GM18519 (cell line): ENCODE results near the gene CSPG4.
"Not testable (repeated sequence)": the region's sequence is repeated elsewhere in the genome, so short reads cannot be mapped to it uniquely, and the experiment has no call there.

Experiments used
- ATAC-seq: cut with Tn5 transposase; IDR thresholded peaks from one replicate; pipeline ENCODE4 v1.9.1; 2021; ENCODE audit warnings: mild to moderate bottlenecking, moderate library complexity; ENCODE audit not compliant: unreplicated experiment, low FRiP score

Gene CSPG4

GRCh38 chr15:75709458-75709857 lies 3.2 kb downstream of the CSPG4 start:
- ATAC-seq, result not testable (repeated sequence)

- no peak for ATAC-seq
These were observed 6.0 kb downstream of the CSPG4 start for GRCh38 chr15:75706682-75706954.

GRCh38 chr15:75705854-75706681 lies 6.6 kb downstream of the CSPG4 start:
- no peak for ATAC-seq

GRCh38 chr15:75705375-75705774 lies 7.3 kb downstream of the CSPG4 start:
- ATAC-seq, result not testable (repeated sequence)

DNA sequence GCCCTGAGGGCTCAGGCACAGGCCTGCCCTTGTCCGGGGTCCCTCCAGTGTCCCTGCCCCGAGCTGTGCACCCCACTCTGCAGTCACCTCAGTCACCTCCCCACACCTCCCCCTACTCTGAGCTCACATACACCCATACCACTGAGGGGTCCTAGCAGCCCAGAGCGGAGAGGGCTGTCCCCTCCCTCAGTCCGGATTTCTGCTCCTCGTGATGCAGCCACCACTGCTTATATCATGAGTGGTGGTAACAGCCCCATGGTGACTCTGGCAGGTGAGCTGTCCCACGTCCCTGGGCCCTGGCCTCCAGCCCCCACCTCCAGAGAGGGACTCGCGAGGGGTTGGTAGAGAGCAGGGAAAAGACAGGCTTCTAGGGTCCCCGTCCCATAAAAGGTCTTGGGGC lies 8.0 kb downstream of the CSPG4 start:
- ATAC-seq, result no peak

GRCh38 chr15:75704263-75704615 lies 8.4 kb downstream of the CSPG4 start:
- no peak for ATAC-seq

DNA sequence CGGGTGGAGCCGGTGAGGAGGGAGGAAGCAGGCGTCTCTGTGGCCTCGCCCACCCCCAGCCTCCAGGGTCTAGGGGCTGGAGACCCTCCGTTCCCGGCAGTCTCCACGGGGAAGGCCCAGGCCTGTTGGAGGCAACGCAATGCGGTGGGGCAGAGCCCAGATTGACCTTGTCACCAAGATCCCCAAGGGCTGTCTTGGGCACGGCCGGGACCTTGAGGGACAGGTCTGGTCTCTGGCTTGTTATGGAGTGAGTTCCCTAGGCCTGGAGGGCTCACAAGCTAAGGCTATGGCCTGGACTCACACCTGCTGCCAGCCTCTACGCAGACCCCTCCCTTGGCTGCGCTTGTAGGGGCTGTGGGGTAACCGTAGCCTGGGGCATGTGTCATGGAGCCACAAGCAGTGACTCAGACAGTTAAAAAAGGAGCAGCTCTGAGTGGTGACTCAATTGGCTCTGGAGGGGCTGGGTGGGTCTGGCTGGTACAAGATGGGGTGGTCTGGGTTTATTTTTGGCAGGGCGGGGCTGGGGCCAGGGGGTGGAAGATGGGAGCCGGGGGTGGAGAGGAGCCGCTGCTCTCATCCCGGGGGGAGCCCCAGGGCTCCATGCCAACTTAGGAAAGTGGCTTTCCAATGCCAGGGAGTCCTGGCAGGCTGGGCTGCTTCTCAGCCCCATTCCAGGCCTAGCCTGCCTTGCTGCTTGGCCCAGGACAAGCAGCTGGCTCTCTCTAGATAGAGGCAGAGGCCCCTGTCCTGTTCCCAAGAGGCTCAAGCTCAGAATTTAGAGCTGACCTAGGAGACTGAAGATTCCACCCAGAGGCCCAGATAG lies 9.0 kb downstream of the CSPG4 start:
- ATAC-seq, result not testable (repeated sequence)

DNA sequence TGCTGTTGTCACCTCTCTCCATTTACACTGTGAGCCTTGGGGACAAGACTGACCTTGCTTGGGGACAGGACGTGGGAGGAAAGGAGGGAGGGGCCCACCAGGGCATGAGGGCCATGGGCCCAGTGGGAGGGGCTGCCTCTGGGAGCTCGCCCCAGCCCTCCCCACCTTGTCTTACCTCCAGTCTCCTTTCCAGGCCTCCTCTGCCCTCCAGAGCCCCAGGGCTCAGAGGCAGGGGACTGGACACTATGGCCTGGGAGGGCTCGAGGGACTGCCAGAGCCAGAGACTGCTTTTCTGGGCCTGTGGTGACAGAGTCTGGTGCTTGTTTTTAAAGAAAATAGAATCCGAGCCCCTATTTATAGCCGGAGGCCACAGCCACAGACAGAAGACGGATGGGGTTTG lies 10.2 kb downstream of the CSPG4 start:
- no peak for ATAC-seq

DNA sequence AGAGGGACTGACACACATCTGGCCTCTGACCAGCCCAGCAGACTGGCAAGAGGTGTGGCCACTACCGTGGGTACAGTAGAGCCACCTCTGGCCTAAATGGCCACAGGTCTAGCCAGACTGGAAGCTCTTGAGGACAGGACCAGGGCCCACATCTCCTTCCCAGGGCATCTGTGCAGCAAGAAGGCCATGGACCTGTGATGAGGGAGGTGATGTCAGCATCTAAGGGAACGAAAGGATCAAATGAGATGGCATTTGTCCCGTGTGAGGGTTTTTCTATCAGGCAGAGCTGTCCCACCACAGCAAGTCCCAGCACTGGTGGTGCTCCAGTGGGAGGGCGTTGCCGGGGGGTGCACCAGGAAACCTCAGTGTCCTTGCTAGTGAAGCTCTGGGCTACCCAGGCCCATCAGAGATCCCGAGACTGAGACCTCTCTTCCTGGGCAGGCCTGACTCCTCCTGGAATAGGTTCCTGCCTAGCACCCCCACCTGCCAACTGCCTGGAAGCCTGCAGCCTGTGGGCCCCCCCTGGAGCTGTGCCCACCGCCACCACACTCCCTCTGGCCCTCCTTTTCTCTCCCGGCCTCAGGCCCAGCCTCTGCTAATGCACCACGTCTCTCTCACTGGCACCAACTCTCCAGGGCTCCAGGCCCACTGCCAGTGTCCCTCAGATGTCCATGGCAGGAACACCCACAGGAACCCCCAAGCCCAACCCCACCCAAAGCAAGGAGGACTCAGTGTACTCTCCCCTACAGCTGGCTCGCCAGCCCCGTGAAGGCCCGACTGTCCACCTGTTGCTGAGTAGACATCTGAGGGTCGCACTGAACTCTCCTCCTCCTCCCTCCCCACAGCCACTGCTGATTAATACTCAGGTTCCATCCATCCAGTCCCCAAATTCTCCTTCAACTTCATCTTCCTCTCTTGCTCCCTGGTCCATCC lies 11.3 kb downstream of the CSPG4 start:
- not testable (repeated sequence) for ATAC-seq

GRCh38 chr15:75699961-75700874 lies 12.4 kb downstream of the CSPG4 start:
- not testable (repeated sequence) for ATAC-seq

- ATAC-seq, result not testable (repeated sequence)
These were observed 13.1 kb downstream of the CSPG4 start for GRCh38 chr15:75699517-75699916.

GRCh38 chr15:75697974-75698747 lies 14.5 kb downstream of the CSPG4 start:
- not testable (repeated sequence) for ATAC-seq

DNA sequence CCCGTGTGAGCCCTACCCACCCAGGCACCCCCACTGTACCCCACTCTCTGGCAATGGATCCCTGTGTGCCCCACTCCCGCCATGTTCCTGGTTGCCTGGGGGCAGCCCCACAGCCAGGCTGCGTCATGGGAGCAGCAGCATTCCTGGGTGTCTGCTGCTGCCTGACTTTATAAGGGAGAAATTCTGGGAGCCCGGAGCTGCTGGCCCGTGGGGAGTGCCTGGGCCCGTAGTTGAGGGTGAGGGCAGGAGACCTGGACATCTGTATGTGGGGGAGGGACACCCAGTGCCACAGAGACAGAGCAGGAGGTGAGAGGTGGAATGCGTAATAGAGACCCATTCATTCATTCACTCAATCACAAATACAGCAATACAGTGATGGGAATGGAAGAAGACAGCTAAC lies 15.1 kb downstream of the CSPG4 start:
- ATAC-seq, result no peak

- no peak for ATAC-seq
These were observed 15.8 kb downstream of the CSPG4 start for GRCh38 chr15:75696854-75697259.

DNA sequence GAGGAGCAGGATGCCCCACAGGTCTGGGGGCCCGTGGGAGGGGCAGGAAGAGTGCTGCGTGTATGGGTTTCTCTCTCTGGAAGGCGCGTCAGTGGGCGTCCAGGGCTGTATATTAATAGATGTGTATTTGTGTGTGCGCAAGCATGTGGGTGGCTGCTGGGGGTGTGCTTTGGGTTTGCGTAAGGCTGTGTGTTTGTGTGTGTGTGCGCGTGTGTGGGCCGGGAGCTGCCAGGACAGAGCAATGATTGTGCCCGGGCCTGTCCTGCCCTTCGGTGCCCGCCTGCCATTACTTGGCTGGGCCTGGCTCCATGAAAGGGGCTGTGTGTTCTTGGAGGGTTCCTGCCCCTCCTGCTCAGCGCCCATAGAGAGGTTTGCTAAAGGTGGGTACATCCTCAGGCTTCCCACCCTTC lies 16.3 kb downstream of the CSPG4 start:
- ATAC-seq, result no peak

- no peak for ATAC-seq
These were observed 16.9 kb downstream of the CSPG4 start for GRCh38 chr15:75695634-75696310.

GRCh38 chr15:75695220-75695619 lies 17.4 kb downstream of the CSPG4 start:
- ATAC-seq, result no peak
